Colonic mucosa (tissue), 4 donors: ENCODE measurements around the gene ANKRD24. TPM values are rescaled to one million over a fixed set of nuclear protein-coding genes. Genes with fewer than 3 reads are reported as not detected.

Experiments
- DNase-seq: peaks from one replicate; pipeline ENCODE4 v3.0.0-alpha.2; 2020
- H3K27ac ChIP-seq: fragments of 200-600 bp; one replicate; pipeline ENCODE4 v1.8.0; 2021
- H3K27me3 ChIP-seq: fragments of 200-600 bp; one replicate; pipeline ENCODE4 v1.8.0; 2021
- H3K36me3 ChIP-seq: fragments of 200-600 bp; one replicate; pipeline ENCODE4 v1.8.0; 2021
- H3K4me1 ChIP-seq: fragments of 200-600 bp; one replicate; pipeline ENCODE4 v1.8.0; 2021; ENCODE audit warnings: mild to moderate bottlenecking
- H3K4me3 ChIP-seq: fragments of 200-600 bp; one replicate; pipeline ENCODE4 v1.8.0; 2021
- H3K9ac ChIP-seq, 2 donors: one replicate each; pipeline ENCODE4 v1.7.0; 2013; ENCODE audit warnings: control low read depth in 2 of 2, low read depth in 2 of 2, low read length in 2 of 2
- H3K9me3 ChIP-seq: fragments of 200-600 bp; one replicate; pipeline ENCODE4 v1.8.0; 2021
- intact Hi-C: fragments of 100-400 bp; cut with DNase I; formaldehyde crosslinking; loops from one replicate; pipeline ENCODE4 v1.14.1; 2022
- total RNA-seq, 2 donors: library from RNA; stranded (reverse); fragmentation: NEBNext Ultra II Directional in 1 of 2; extraction: Animal tissue kit (Norgen Biotek cat#: 25700) in 1 of 2; gene quantifications; one replicate each; pipeline ENCODE4 v1.2.1, GENCODE V29; 2021
- TF ChIP-seq, protein P1 (sequence below): fragments of 200-600 bp; IDR thresholded peaks from one replicate; pipeline ENCODE4 v1.8.0; 2022; ENCODE audit warnings: antibody characterized with exemption, mild to moderate bottlenecking
- donor health status: healthy.
- donor health status: DM: no; HTN: no; CAD: no.
- donor health status: DM: no; HTN: no; CAD: no.

Gene ANKRD24
- total RNA-seq, 2 donors from 2014 or later: 0.35 to 1.8 TPM

DNA sequence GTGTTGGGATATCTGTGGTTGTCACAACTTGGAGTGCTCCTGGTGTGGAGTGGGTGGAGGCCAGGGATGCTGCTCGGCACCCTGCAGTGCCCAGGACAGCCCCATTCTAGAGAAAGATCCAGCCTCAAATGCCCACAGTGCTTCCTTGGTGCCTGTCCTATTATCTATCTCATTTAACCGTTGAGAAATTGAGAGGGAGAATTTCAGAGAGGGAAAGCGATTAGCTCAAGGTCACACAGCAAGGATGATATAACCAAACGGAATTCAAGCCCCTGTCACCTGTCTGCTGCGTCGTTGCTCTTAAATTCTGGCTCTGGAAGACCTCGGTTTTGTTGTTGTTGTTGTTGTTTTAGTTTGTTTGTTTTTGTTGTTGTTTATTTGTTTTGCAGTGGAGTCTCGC is 13.5 kb downstream of the ANKRD24 start:
- peaks cover 21% of the 10 kb centered on the region for H3K27me3 ChIP-seq

DNA sequence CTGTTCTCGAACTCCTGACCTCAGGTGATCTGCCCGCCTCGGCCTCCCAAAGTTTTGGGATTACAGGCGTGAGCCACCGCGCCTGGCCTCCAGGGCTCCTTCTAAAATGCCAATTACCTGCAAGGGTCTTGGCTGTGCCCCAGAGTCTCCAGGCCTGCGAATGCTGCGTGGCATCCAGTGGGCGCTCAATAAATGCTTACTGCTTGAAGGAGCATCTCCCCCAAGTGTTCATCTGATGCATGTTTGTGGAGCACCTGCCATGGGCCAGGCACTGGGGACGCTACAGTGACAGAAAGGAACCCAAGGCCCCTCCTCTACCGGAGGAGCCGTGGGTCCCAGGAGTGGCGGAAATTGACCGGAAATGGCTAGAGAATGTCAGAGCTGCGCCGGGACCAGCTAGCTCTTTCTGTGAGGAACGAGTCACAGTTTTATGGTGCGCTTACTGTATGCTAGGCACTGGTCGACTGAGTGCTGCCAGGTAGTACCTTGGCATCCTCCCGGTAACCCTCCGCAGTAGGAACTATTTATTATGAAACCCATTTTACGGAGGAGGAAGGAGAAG is 14.2 kb downstream of the ANKRD24 start:
- DNase-seq: no peak
- intact Hi-C loops: no loop called here
- TF ChIP-seq, protein P1, sequence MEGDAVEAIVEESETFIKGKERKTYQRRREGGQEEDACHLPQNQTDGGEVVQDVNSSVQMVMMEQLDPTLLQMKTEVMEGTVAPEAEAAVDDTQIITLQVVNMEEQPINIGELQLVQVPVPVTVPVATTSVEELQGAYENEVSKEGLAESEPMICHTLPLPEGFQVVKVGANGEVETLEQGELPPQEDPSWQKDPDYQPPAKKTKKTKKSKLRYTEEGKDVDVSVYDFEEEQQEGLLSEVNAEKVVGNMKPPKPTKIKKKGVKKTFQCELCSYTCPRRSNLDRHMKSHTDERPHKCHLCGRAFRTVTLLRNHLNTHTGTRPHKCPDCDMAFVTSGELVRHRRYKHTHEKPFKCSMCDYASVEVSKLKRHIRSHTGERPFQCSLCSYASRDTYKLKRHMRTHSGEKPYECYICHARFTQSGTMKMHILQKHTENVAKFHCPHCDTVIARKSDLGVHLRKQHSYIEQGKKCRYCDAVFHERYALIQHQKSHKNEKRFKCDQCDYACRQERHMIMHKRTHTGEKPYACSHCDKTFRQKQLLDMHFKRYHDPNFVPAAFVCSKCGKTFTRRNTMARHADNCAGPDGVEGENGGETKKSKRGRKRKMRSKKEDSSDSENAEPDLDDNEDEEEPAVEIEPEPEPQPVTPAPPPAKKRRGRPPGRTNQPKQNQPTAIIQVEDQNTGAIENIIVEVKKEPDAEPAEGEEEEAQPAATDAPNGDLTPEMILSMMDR: no peak
- H3K36me3 ChIP-seq: no peaks in the 10 kb centered on the region
- no peak overlapping the region for H3K4me3 ChIP-seq
- no peak overlapping the region for H3K27ac ChIP-seq
- peaks cover 21% of the 10 kb centered on the region for H3K27me3 ChIP-seq
- no peaks in the 10 kb centered on the region for H3K4me1 ChIP-seq
- H3K9me3 ChIP-seq: no peaks in the 10 kb centered on the region
- no peak overlapping the region for H3K9ac ChIP-seq

More for the DNA sequence above, 13.5 kb downstream of the ANKRD24 start:
- no peak for DNase-seq
- no peaks in the 10 kb centered on the region for H3K4me1 ChIP-seq
- no peak overlapping the region for H3K4me3 ChIP-seq
- no peak overlapping the region for H3K9ac ChIP-seq
- H3K9me3 ChIP-seq: no peaks in the 10 kb centered on the region
- intact Hi-C loops: no loop called here
- TF ChIP-seq, protein P1: no peak
- no peaks in the 10 kb centered on the region for H3K36me3 ChIP-seq
- no peak overlapping the region for H3K27ac ChIP-seq

DNA sequence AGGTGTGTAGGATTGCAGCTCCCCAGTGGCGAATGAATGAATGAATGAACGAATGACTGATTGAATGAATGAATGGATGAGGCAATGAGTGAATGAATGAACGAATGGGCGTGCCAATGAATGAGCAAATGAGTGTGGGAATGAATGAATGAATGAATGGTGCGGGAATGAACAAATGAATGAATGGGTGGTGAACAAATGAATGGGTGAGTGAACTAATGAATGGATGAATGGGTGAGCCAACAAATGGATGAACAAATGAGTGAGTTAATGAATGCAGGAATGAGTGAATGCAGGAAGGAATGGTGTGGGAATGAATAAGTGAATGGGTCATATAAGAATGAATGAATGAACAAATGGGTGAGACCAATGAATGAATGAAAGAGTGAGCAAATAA is 14.7 kb downstream of the ANKRD24 start:
- no peak for DNase-seq
- no peak overlapping the region for H3K4me3 ChIP-seq
- H3K27me3 ChIP-seq: peaks cover 21% of the 10 kb centered on the region
- no peaks in the 10 kb centered on the region for H3K9me3 ChIP-seq
- intact Hi-C loops: no loop called here
- no peaks in the 10 kb centered on the region for H3K36me3 ChIP-seq
- H3K27ac ChIP-seq: no peak overlapping the region
- no peak overlapping the region for H3K9ac ChIP-seq
- no peaks in the 10 kb centered on the region for H3K4me1 ChIP-seq
- TF ChIP-seq, protein P1: no peak

DNA sequence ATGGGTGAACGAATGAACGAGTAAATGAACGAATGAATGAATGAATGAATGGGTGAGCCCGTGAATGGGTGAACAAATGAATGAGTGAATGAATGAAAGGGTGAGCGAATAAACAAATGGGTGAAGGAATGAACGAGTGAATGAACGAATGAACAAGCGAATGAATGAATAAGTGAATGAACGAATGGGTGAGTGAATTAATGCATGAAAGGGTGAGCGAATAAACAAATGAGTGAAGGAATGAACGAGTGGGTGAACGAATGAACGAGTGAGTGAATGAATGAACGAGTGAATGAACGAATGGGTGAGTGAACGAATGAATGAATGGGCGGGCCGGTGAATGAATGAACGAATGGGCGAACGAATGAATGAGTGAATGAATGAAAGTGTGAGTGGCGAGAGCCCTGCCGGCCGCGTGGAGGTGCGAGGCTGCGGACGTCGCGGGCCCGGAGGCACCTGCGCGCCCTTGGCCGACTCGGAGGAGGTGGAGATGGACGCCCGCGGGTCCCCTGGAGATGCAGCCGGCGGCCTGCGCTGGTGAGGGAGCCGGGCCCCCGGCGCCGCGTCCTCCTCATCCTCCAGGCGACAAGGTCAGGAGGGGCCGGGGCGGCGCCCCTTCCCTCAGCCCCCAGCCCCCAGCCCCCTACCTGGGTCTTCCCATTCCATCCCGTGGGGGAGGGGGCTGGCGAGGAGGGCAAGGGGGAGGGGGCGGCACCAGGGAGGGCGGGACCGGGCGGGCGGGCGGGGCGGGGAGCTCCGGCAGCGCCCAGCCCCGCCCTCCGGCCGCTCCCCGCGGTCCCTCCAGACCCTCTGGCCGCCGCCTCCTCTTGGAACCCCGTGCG is 15.4 kb downstream of the ANKRD24 start:
- Histone ChIP-seq H3K36me3 (no peaks in the 10 kb centered on the region), H3K4me3 (no peak overlapping the region)
- intact Hi-C loops: no loop called here

DNA sequence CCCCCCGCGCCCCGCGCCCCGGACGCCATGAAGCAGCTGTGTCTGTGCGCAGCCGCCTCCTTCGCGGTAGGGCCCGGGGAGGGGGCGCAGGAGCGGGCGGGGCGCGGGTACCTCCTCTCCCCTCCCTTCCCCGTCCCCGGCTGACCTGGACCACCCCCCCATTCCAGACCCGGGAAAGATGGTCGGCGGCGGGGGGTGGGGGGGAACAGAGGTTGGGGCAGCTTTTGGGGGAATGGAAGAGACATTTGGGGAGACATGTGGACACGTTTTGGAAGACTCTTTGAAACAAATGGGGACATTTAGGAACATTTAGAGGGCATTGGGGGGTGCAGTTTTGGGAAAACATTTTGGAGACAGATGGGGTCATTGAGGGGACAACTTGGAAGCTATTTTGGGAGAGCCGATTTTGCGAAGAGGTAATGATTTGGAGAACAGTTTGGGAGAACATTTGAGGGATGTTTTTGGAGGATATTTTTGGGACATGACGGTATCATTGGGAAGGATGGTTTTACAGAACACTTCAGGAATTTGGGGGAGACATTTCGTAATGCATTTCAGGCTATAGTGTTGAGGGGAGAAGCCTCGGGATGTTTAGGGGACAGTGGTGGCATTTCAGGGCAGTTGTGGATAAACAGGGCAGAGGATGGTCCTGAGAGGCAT is 16.1 kb downstream of the ANKRD24 start:
- H3K9me3 ChIP-seq: no peaks in the 10 kb centered on the region
- peaks cover 21% of the 10 kb centered on the region for H3K27me3 ChIP-seq
- H3K27ac ChIP-seq: no peak overlapping the region
- H3K4me3 ChIP-seq: no peak overlapping the region
- intact Hi-C loops: no loop called here
- no peak overlapping the region for H3K9ac ChIP-seq
- H3K36me3 ChIP-seq: no peaks in the 10 kb centered on the region
- TF ChIP-seq, protein P1: no peak
- H3K4me1 ChIP-seq: no peaks in the 10 kb centered on the region
- DNase-seq: no peak

More for the DNA sequence above, 15.4 kb downstream of the ANKRD24 start:
- TF ChIP-seq, protein P1: no peak
- DNase-seq: no peak
- Histone ChIP-seq H3K27ac (no peak overlapping the region), H3K9me3 (no peaks in the 10 kb centered on the region), H3K4me1 (no peaks in the 10 kb centered on the region), H3K9ac (no peak overlapping the region), H3K27me3 (peaks cover 21% of the 10 kb centered on the region)
